Measurements from ENCODE around the gene SVIL.
"Not testable (repeated sequence)": the region's sequence is repeated elsewhere in the genome, so short reads cannot be mapped to it uniquely, and the experiment has no call there.

The SVIL gene

DNA sequence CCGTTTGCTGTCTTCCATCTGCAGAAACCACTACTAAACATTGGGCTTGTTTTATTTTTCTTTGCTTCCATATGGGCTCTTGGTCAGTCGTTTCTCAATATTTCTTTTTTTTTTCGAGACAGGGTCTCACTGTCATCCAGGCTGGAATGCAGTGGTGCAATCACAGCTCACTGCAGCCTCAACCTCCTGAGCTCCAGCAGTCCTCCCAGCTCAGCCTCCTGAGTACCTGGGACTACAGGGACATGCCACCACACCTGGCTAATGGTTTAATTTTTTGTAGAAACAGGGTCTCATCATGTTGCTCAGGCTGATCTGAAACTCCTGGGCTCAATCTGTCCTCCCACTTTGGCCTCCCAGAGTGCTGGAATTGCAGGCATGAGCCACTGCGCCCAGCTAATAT lies 182.8 kb downstream of the SVIL start:
- DNase-seq (ENCODE audit: low spot score): no peak

DNA sequence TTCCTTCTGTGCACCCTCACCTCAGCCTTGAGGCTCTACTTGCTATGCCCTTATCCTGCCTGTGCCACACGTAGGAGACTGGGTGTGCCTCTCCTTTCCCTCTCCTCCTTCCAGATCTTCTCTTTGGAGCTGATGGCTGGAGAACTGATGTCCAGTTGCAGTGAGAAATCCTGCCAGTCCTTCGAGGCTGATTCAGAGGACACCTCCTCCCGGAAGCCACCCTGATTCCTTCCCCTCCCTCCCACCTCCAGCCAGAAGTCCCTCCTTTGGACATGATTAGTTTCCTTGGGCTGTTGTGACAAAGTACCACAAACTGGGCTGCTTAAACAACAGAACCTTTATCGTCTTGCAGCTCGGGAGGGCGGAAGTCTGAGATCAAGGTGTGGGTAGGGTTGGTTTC lies 184.4 kb downstream of the SVIL start:
- no peak for DNase-seq (ENCODE audit: low spot score)

DNA sequence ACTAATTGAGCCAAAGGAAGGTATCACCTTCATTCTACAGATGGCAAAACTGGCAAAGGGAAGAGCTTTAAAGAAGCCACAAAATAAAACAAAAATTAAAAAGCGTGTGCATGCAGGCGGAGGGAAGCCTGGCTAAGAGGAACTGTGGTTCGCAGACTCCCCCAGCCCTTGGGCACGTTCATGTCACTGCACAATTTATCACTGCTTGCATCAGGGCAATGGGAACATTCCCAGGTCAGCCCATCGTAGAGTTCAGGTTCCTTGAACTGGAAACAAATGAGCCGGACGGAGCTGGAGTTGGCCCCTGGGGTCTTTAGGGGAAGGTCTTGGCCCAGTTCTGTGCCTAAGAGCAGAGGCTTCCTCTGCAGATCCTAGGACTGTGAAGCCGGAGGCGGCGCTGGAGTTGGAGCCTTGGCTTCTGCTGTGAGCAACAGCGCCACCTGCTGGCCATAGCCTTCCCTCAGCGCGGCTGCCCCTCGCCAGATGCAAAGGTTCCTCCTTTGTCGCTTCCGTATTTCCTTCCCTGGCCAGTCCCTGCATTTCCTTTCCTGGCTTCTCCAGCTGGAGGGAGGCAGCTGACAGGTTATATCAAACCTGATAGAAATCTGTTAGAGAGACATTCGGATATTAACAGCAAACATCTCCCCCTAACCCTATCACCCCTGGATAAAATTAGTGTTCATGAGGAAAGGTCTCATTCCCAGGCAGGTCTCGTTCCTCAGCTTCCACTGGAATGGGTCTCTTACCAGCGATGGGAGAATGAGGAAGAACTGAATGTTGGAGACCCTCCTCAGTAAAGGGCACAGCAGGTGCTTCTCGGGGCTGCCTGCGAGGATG lies 185.8 kb downstream of the SVIL start:
- peak; percentile 36 for DNase-seq (ENCODE audit: low spot score)

DNA sequence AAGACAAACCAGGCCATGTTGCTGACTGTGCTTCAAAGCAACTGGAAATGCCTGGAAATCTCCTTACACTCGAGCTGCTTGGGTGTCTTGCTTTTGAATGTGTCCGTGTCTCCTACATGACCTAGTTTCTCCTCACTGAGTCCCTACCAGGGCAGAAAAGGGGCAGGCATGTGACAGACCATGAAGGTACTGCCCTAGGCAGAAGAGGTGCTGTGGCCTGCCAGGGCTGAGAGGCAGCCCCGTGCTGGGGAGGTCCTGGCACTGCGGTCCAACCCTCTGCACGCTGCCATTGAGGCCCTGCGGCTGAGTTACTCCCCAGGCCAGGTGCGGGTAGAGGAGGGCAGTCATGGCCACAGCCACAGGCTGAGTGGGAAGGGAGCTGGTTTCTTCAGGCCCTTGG lies 186.6 kb downstream of the SVIL start:
- no peak for DNase-seq (ENCODE audit: low spot score)

DNA sequence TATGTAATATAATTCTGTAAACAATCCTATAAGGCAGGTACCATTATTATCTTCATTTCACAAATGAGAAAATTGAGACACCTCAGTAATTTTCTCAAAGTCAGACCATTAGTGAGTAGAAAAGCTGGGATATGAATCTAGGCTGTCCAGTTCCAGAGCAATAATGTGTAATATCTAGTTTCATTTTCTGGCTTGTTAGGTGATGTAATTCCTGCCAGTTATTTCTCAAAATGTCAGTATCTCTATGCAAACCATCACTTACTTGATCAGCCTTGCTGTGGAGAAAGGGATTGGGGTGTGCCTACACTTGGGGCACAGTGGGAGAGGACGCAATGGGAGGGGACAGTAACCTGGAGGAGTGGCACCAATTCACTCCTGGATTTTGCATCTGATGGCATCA lies 188.4 kb downstream of the SVIL start:
- no peak for DNase-seq (ENCODE audit: low spot score)

DNA sequence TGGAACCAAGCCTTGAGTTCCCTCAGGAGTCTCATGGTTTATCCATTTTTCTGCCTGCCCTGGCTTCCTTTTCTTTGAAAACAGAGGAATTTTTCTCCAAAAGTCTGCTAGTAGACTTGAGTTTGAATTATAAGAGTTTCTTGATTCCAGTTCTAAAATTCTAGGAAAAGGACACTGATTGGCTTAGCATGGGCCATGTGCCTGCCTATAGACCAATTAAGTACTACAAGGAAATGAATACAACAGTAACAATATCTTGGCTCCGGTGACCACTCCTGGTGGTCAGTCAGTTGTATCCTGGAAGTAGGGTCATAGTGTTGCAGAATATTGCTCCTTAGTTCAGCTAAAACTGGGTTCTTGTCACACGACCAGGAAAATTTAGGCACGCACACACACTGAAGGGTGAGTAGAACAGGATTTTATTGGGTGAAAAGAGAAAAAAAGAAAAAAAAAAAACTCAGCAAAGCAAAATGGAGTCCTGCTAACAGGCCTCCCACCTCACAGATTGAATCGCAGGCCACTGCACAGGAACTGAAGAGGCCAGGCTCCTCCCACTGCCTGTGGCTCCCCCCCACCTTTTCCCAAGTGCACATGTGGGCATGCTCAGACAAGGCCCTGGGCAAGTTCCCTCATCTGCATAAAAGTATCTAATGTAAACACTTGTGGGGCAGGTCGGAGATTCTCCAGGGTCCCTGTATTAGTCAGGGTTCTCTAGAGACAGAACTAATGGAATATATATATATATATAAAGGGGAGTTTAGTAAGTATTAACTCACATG lies 190.8 kb downstream of the SVIL start:
- DNase-seq (ENCODE audit: low spot score): no peak

DNA sequence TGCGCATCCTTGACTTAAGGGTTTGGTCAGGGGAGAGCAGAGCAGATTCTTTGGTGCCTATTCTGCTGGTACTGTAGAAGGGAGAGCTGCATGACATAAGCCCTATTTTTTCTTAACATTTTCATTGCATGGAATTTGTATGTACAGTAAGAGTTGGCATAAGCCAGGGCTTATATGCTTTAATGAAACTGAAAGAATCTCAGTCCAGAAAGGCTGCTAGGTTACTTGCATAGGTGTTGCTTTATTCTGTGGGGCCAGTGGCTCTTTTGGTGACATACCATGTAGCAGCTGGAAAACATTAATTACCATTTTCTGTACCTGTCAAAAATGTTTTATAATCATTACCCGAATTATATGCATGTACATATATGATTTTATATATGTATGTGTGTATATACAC lies 193.8 kb downstream of the SVIL start:
- no peak for DNase-seq (ENCODE audit: low spot score)

DNA sequence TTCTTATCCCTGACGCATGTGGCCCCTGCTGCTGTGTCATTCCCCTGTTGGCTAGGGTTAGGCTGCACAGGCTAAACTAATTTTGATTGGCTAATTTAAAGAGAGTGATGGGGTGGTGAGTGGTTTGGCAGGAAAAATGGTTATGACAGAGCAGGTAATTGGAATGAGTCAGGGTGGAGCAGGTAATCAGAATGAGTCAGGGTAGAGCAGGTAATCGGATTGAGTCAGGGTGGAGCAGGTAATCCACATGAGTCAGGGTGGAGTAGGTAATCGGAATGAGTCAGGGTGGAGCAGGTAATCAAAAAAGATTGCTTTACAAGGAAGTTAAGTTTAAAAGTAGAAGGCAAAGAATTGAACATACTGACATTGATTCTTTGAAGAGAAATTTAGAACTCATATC lies 195.8 kb downstream of the SVIL start:
- DNase-seq (ENCODE audit: low spot score): not testable (repeated sequence)

DNA sequence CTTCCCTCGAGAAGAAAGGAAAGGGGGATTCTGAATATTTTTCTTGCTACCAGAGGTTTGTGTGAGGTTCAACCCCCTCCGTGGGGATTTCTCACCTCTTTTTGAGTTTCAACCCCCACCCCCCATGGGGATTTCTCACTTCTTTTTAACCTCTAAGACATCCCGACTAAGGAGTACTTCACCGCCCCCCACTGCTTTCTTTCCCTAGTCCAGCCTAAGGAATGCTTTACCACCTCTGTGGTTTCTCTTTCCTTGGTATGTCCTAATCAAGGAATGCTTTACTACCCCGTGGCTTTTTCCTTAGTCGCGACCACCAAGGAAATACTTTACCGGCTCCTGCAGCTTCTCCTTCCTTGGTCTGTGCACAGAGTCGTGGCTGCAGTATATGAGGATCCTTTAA lies 196.5 kb downstream of the SVIL start:
- DNase-seq (ENCODE audit: low spot score): no peak

DNA sequence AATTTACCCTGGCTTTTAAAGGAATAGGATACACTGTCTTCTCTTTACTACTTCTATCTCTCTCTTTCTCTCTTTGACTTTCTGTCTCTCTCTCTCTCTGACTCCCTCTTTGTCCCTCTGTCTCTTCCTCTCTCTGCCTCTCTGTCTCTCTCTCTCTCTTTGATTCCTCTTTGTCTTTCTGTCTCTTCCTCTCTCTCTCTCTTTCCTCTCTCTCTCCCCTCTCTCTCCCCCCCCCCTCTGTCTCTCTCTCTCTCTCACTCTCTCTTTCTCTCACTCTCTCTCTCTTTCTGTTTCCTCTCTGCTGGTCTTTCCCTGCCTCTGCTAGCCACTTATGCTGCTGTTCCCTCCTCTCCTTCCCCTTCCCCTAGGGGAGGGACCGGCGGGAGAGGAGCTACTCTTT lies 196.9 kb downstream of the SVIL start:
- DNase-seq (ENCODE audit: low spot score): no peak

DNA sequence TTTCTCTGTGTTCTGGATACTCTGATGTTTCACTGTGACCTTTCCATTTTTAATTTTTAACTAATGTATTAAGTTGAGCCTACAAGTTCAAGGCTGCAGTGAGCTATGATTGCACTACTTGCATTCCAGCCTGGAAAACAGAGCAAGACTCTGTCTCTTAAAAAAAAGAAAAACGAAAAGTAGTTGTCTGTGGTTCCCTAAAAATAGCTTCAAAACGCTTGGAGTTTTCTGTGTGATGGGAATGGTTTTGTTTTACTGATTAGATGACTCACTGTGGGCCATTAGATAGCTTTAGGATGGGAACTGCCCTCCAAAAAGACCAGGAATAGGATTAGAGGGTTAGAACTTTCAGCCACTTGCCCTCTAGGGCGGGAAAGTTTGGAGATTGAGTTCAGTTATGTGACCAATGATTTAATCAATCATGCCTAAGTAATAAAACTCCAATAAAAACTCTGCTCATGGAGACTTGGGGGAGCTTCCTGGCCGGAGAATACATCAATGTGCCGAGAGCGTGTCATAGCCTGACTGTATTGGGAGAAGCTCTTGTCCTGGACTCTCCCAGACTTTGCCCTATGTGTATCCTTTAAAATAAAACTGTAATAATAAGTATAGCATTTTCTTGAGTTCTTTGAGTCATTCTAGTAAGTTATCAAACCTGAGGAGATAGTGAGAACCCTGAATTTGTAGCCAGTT lies 198.8 kb downstream of the SVIL start:
- no peak for DNase-seq (ENCODE audit: low spot score)

DNA sequence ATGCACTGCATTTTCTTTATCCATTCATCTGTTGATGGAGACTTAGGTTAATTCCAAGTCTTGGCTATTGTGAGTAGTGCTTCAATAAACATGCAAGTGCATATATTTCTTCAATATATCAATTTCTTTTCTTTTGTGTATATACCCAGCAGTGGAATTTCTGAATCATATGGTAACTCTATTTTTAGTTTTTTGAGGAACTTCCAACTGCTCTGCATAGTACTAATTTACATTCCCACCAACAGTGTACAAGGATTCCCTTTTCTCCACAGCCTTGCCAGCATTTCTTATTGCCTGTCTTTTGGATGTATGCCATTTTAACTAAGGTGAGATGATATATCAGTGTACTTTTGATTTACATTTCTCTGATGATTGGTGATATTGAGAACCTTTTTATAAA lies 200.7 kb downstream of the SVIL start:
- DNase-seq (ENCODE audit: low spot score): no peak

DNA sequence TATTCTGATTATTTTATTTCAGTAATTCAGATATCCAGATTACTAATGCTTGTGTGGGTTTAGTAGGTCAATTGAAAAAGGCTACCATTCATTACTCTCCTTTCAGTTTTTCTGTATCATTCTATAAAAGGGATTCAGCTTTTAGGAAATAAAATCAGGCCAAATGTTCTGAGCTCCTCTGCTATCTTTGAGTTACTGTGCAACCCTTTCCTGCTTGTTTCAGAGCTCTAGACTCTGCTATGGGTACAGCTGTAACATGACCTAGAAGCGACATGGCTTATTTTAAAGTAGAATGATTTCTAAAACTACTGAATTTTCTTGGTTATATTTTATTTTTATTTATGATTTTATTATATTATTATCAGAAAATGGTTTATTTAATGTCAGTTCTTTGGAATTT lies 203.1 kb downstream of the SVIL start:
- no peak for DNase-seq (ENCODE audit: low spot score)

DNA sequence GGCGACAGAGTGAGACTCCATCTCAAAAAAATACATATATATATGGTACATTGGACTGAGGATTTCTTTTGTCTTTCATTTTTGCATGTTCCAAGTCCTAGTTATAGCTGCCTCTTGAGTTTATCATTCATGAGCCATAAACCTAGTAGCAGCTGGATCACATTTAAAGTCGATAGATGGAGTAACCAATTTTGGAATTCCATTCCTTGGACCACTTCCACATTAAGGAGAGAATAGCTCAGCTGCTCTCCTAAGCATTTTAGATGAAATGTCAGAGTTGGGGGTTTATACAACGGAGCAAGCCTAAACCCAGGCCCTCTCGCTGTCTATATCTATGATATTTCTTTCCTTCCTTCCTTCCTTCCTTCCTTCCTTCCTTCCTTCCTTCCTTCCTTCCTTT lies 204.7 kb downstream of the SVIL start:
- DNase-seq (ENCODE audit: low spot score): no peak

DNA sequence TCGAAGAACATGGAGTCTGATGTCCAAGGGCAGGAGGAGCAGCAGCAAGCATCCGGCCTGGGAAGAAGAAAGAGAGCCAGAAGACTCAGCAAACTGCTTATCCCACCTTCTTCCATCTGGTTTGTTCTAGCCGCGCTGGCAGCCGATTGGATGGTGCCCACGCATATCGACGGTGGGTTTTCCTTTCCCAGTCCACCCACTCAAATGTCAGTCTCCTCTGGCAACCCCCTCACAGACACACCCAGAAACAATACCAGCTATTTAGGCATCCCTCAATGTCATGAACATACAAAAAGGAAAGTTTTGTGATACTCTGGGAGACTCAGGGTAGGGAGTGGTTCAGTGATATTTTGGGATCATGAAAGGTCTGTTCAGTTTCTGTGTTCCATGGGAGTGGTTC lies 206.3 kb downstream of the SVIL start:
- DNase-seq (ENCODE audit: low spot score): no peak

DNA sequence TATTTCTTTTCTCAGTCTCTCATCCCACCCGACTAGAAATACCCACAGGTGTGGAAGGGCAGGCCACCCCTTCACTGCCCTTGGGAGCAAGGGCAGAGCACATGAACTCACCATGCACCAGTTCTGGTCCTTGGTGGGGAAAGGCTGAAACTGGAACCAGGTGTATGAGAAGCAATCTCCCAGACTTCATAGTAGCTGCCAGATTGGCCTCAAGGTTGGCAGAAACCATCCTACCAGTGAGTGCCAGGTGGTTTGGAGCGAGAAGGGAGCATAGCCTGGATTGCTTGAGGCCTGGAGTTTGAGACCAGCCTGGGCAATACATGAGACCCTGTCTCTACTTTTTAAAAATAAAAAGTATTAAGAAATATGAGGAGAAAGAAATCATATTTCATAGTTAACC lies 207.1 kb downstream of the SVIL start:
- no peak for DNase-seq (ENCODE audit: low spot score)

DNA sequence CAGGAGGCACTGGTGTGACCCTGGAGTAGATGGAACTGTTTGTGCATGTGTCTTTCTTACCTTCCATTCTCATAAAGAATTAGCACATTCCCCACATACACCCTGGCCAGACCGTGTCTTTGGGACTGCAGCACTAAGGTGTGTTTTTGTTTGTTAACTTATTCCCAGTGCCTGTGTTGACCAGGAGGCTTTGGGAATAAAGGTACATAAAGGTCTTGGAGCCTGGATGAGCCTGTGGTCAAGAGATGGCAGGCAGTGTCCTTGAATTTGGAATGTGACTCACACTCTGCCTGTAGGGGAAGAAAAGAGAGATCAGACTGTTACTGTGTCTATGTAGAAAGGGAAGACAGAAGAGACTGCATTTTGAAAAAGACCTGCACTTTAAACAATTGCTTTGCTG lies 208.4 kb downstream of the SVIL start:
- no peak for DNase-seq (ENCODE audit: low spot score)

DNA sequence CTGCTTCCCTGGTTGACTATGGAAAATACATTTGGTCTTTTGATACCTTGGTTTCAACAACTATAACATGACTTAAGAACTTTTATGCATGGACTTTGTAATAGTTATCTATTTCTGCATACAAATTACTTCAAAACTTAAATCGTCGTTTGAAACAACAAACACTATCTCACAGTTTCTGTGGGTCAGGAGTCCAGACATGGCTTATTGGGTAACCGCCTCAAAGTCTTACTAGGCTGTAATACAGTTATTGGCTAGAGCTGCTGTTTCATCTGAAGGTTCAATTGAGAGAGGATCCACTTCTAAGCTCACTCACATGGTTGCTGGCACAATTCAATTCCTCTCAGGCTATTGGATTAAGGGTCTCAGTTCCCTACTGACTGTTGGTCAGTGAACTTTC lies 210.8 kb downstream of the SVIL start:
- no peak for DNase-seq (ENCODE audit: low spot score)

DNA sequence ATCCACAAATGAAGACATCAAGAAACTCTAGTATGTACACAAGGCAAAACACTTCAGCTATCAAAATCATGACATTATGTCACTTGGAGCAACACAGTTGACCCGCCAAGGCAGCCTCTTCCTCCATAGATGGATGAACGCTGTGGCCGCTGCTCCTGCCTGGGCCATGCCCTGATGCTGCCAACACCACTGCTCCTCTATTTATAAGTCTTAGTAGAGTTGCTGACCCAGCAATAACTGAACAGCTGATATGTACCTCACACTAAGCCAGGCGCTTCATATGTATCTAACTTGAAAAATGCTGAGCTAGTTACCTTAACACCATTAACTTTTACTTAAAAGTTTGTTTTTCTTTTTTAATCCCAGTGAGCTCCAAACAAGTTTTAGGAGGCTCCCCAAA lies 214.0 kb downstream of the SVIL start:
- DNase-seq (ENCODE audit: low spot score): no peak

DNA sequence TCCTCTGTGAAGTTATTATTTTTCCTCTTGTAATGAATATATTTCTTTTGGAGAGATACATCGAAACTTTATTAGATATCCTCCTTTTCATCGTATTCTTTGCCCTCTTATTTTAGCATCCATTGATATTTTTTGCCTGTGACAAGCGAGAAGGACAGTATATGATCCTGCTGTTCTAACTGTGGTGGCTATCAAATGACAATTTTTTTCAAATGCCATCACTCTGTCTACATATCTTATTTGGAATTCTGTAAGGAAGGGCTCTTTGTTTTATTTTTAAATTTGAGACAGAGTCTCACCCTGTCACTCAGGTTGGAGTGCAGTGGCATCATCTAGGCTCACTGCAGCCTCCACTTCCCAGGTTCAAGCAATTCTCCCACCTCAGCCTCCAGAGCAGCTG lies 217.4 kb downstream of the SVIL start:
- DNase-seq (ENCODE audit: low spot score): no peak

DNA sequence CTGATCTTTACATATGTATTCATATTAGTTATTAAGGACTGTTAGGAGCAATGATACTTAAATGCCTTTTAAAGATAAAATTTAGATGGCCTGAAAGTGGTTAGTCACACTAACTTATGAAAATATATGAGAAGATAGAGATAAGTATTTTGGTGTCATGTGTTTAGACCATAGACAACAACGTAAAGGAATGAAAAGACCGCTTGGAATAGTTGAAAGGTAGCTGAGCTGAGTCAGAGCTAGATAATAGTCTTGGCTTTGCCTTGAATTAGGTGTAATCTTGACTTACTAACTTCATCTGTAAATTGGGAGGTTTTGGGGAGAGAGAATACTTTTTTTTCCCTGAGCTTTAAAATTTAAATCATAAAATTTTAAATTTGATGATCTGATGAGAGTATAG lies 218.9 kb downstream of the SVIL start:
- DNase-seq (ENCODE audit: low spot score): no peak

DNA sequence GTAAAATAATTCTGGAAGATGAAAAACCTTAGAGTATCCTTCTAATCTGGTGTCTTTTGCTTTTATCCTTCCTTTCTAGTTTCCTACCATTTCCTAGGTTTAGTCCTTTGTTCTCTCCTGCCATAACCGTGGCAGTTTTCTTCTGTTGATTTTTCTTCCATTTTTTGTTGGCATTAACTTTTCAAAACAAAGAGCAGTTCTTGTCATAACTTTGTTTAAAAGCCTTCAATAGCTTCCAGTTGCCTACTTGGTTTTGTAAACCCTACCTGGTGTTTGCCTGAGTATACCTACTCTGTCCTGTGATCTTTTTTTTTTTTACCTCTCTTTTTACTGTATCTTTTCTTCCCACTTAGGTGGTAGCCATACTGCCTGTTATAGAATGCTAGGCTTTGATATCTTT lies 220.3 kb downstream of the SVIL start:
- DNase-seq (ENCODE audit: low spot score): no peak

DNA sequence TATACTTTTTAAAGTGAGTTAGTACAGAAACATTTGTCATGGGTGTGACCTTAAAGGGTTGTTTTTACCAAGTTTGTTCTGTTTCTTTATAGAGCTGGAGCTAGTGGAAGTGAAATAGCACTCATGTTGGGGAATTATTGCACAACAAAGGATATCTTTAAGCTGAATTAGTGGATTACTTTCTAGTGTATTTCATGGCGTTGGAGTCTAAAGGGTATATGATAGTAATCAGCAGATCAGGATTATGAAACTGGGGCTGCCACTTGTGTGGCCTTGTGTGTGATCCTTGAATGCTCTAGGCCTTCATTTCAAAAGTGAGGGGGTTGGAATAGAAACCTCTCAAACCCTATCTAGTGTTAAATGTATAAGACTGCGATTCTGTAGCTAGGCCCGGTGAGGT lies 222.3 kb downstream of the SVIL start:
- DNase-seq (ENCODE audit: low spot score): no peak
